Measurements from ENCODE around the gene PTGS2.
"Not testable (repeated sequence)": the region's sequence is repeated elsewhere in the genome, so short reads cannot be mapped to it uniquely, and the experiment has no call there.

PTGS2 gene

GRCh38 chr1:186670297-186671135 is 9.7 kb downstream of the PTGS2 start:
- Histone ChIP-seq H3K9me3 (ENCODE audit: control insufficient read depth, low read length) (no peaks in the 10 kb centered on the region), H3K36me3 (ENCODE audit: control insufficient read depth, insufficient read depth, low read length) (no peaks in the 10 kb centered on the region), H3K4me1 (ENCODE audit: control insufficient read depth, insufficient read depth, low read length, poor library complexity, severe bottlenecking) (no peaks in the 10 kb centered on the region), H3K4me3 (ENCODE audit: extremely low read depth, insufficient read depth, low read length, poor library complexity, severe bottlenecking) (no peak overlapping the region), H3K27ac (ENCODE audit: low read depth, low read length, severe bottlenecking) (no peak overlapping the region)
- WGBS, 2 experiments (ENCODE audit: insufficient coverage in 2 of 2): 65 to 92% methylated on average over 1 to 2 of the region's 2 CpGs

GRCh38 chr1:186669784-186670183 is 10.4 kb downstream of the PTGS2 start:
- H3K9me3 ChIP-seq (ENCODE audit: control insufficient read depth, low read length); H3K27ac ChIP-seq (ENCODE audit: low read depth, low read length, severe bottlenecking); H3K36me3 ChIP-seq (ENCODE audit: control insufficient read depth, insufficient read depth, low read length); H3K4me3 ChIP-seq (ENCODE audit: extremely low read depth, insufficient read depth, low read length, poor library complexity, severe bottlenecking); H3K4me1 ChIP-seq (ENCODE audit: control insufficient read depth, insufficient read depth, low read length, poor library complexity, severe bottlenecking): not testable (repeated sequence)
- WGBS, 2 experiments (ENCODE audit: insufficient coverage in 2 of 2): 80% methylated on average over 2 to 3 of the region's 3 CpGs

- WGBS, 2 experiments (ENCODE audit: insufficient coverage in 2 of 2): 91 to 92% methylated on average over 4 of the region's 8 CpGs
- H3K4me3 ChIP-seq (ENCODE audit: extremely low read depth, insufficient read depth, low read length, poor library complexity, severe bottlenecking); H3K4me1 ChIP-seq (ENCODE audit: control insufficient read depth, insufficient read depth, low read length, poor library complexity, severe bottlenecking); H3K9me3 ChIP-seq (ENCODE audit: control insufficient read depth, low read length); H3K36me3 ChIP-seq (ENCODE audit: control insufficient read depth, insufficient read depth, low read length); H3K27ac ChIP-seq (ENCODE audit: low read depth, low read length, severe bottlenecking): not testable (repeated sequence)
These were observed 16.0 kb downstream of the PTGS2 start for GRCh38 chr1:186664217-186664616.

- H3K4me3 ChIP-seq (ENCODE audit: extremely low read depth, insufficient read depth, low read length, poor library complexity, severe bottlenecking): no peak overlapping the region
- no peaks in the 10 kb centered on the region for H3K4me1 ChIP-seq (ENCODE audit: control insufficient read depth, insufficient read depth, low read length, poor library complexity, severe bottlenecking)
These were observed 17.5 kb downstream of the PTGS2 start for GRCh38 chr1:186662752-186663151.

GRCh38 chr1:186659890-186660341 is 20.3 kb downstream of the PTGS2 start:
- H3K4me3 ChIP-seq (ENCODE audit: extremely low read depth, insufficient read depth, low read length, poor library complexity, severe bottlenecking): no peak overlapping the region
- no peaks in the 10 kb centered on the region for H3K36me3 ChIP-seq (ENCODE audit: control insufficient read depth, insufficient read depth, low read length)
- H3K9me3 ChIP-seq (ENCODE audit: control insufficient read depth, low read length): no peaks in the 10 kb centered on the region
- no peak overlapping the region for H3K27ac ChIP-seq (ENCODE audit: low read depth, low read length, severe bottlenecking)
- H3K4me1 ChIP-seq (ENCODE audit: control insufficient read depth, insufficient read depth, low read length, poor library complexity, severe bottlenecking): no peaks in the 10 kb centered on the region

More at GRCh38 chr1:186662752-186663151, 17.5 kb downstream of the PTGS2 start:
- Histone ChIP-seq H3K9me3 (ENCODE audit: control insufficient read depth, low read length) (no peaks in the 10 kb centered on the region), H3K36me3 (ENCODE audit: control insufficient read depth, insufficient read depth, low read length) (no peaks in the 10 kb centered on the region), H3K27ac (ENCODE audit: low read depth, low read length, severe bottlenecking) (no peak overlapping the region)

- Histone ChIP-seq H3K9me3 (ENCODE audit: control insufficient read depth, low read length) (no peaks in the 10 kb centered on the region), H3K36me3 (ENCODE audit: control insufficient read depth, insufficient read depth, low read length) (no peaks in the 10 kb centered on the region), H3K27ac (ENCODE audit: low read depth, low read length, severe bottlenecking) (no peak overlapping the region), H3K4me1 (ENCODE audit: control insufficient read depth, insufficient read depth, low read length, poor library complexity, severe bottlenecking) (no peaks in the 10 kb centered on the region), H3K4me3 (ENCODE audit: extremely low read depth, insufficient read depth, low read length, poor library complexity, severe bottlenecking) (no peak overlapping the region)
These were observed 21.2 kb downstream of the PTGS2 start for GRCh38 chr1:186658999-186659398.

- H3K4me3 ChIP-seq (ENCODE audit: extremely low read depth, insufficient read depth, low read length, poor library complexity, severe bottlenecking): no peak overlapping the region
- no CpG with 5 or more reads among the region's 2 CpGs for WGBS, 2 experiments (ENCODE audit: insufficient coverage in 2 of 2)
- H3K27ac ChIP-seq (ENCODE audit: low read depth, low read length, severe bottlenecking): no peak overlapping the region
- no peaks in the 10 kb centered on the region for H3K9me3 ChIP-seq (ENCODE audit: control insufficient read depth, low read length)
- no peaks in the 10 kb centered on the region for H3K4me1 ChIP-seq (ENCODE audit: control insufficient read depth, insufficient read depth, low read length, poor library complexity, severe bottlenecking)
- H3K36me3 ChIP-seq (ENCODE audit: control insufficient read depth, insufficient read depth, low read length): no peaks in the 10 kb centered on the region
These were observed 22.7 kb downstream of the PTGS2 start for GRCh38 chr1:186657481-186657880.

- 86 to 94% methylated on average over 2 to 3 of the region's 3 CpGs for WGBS, 2 experiments (ENCODE audit: insufficient coverage in 2 of 2)
- no peaks in the 10 kb centered on the region for H3K4me1 ChIP-seq (ENCODE audit: control insufficient read depth, insufficient read depth, low read length, poor library complexity, severe bottlenecking)
- no peak overlapping the region for H3K27ac ChIP-seq (ENCODE audit: low read depth, low read length, severe bottlenecking)
- no peak overlapping the region for H3K4me3 ChIP-seq (ENCODE audit: extremely low read depth, insufficient read depth, low read length, poor library complexity, severe bottlenecking)
- H3K9me3 ChIP-seq (ENCODE audit: control insufficient read depth, low read length): no peaks in the 10 kb centered on the region
- no peaks in the 10 kb centered on the region for H3K36me3 ChIP-seq (ENCODE audit: control insufficient read depth, insufficient read depth, low read length)
These were observed 24.3 kb downstream of the PTGS2 start for GRCh38 chr1:186655876-186656275.

GRCh38 chr1:186654741-186655140 is 25.5 kb downstream of the PTGS2 start:
- H3K27ac ChIP-seq (ENCODE audit: low read depth, low read length, severe bottlenecking): no peak overlapping the region
- H3K4me3 ChIP-seq (ENCODE audit: extremely low read depth, insufficient read depth, low read length, poor library complexity, severe bottlenecking): no peak overlapping the region
- H3K4me1 ChIP-seq (ENCODE audit: control insufficient read depth, insufficient read depth, low read length, poor library complexity, severe bottlenecking): no peaks in the 10 kb centered on the region
- no peaks in the 10 kb centered on the region for H3K36me3 ChIP-seq (ENCODE audit: control insufficient read depth, insufficient read depth, low read length)
- 79 to 98% methylated on average over 3 of the region's 3 CpGs for WGBS, 2 experiments (ENCODE audit: insufficient coverage in 2 of 2)
- no peaks in the 10 kb centered on the region for H3K9me3 ChIP-seq (ENCODE audit: control insufficient read depth, low read length)

GRCh38 chr1:186653312-186653711 is 26.9 kb downstream of the PTGS2 start:
- Histone ChIP-seq H3K4me1 (ENCODE audit: control insufficient read depth, insufficient read depth, low read length, poor library complexity, severe bottlenecking) (no peaks in the 10 kb centered on the region), H3K4me3 (ENCODE audit: extremely low read depth, insufficient read depth, low read length, poor library complexity, severe bottlenecking) (no peak overlapping the region), H3K9me3 (ENCODE audit: control insufficient read depth, low read length) (no peaks in the 10 kb centered on the region), H3K27ac (ENCODE audit: low read depth, low read length, severe bottlenecking) (no peak overlapping the region), H3K36me3 (ENCODE audit: control insufficient read depth, insufficient read depth, low read length) (no peaks in the 10 kb centered on the region)
- WGBS, 2 experiments (ENCODE audit: insufficient coverage in 2 of 2): 85 to 87% methylated on average over 2 of the region's 2 CpGs

- 75% methylated on average over 1 of the region's 4 CpGs; no CpG with 5 or more reads in 1 of the 2 experiments for WGBS, 2 experiments (ENCODE audit: insufficient coverage in 2 of 2)
- Histone ChIP-seq H3K27ac (ENCODE audit: low read depth, low read length, severe bottlenecking) (no peak overlapping the region), H3K9me3 (ENCODE audit: control insufficient read depth, low read length) (no peaks in the 10 kb centered on the region)
These were observed 31.6 kb downstream of the PTGS2 start for GRCh38 chr1:186648613-186649012.

More at GRCh38 chr1:186648613-186649012, 31.6 kb downstream of the PTGS2 start:
- H3K4me1 ChIP-seq (ENCODE audit: control insufficient read depth, insufficient read depth, low read length, poor library complexity, severe bottlenecking): no peaks in the 10 kb centered on the region
- no peaks in the 10 kb centered on the region for H3K36me3 ChIP-seq (ENCODE audit: control insufficient read depth, insufficient read depth, low read length)
- H3K4me3 ChIP-seq (ENCODE audit: extremely low read depth, insufficient read depth, low read length, poor library complexity, severe bottlenecking): no peak overlapping the region

Data from mesodermal cell (in vitro differentiated cells).